NCI-H526 treated with DMSO at 0.1 percent for 48 hours (cell line): ENCODE data around the gene ANKFY1.
"Not testable (repeated sequence)": the region's sequence is repeated elsewhere in the genome, so short reads cannot be mapped to it uniquely, and the experiment has no call there.

Source experiments
- DNase-seq: peaks from one replicate; lab custom pipeline; 2025; lab: John Stamatoyannopoulos, UW

The ANKFY1 gene

DNA sequence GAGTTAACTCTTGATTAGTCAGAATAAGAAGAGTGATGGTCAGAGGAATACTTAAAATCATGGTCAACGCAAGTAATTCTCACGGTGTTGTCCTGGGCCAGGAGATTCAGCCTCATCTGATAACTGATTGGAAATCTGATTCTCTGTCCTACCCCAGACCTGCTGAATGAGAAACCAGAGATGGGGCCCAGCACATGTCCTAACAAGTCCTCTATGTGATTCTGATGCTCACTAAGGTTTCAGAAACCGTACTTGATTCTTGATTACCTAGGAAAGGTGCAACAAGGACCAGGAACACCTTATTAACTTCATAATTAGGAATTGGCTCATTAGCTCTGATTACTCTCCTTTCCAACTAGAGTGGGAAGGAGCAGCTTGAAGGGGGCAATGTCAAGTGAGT is 44.5 kb downstream of the ANKFY1 start:
- no peak for DNase-seq

- no peak for DNase-seq
These were observed 47.8 kb downstream of the ANKFY1 start for GRCh38 chr17:4215882-4216570.

GRCh38 chr17:4214157-4214556 is 49.6 kb downstream of the ANKFY1 start:
- no peak for DNase-seq

- no peak for DNase-seq
These were observed 54.2 kb downstream of the ANKFY1 start for GRCh38 chr17:4209611-4210010.

DNA sequence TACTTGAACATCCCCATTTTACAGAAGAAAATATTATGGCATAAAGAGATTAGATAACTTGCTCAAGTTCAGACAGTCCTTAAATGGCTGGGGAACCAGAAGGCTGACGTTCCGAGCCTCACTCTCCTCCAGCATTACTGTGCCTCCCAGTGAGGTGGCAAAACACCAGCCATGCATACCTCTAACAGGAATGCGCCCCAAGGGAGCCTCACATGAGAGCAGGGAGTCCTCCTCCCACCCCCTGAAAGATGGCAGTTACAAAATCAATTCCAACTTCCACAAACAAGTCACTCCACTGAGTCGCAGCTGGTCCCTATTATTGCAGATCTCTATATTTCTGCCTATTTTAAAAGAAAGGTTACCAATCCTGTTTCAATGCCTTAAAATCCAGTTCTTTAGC is 55.5 kb downstream of the ANKFY1 start:
- no peak for DNase-seq

DNA sequence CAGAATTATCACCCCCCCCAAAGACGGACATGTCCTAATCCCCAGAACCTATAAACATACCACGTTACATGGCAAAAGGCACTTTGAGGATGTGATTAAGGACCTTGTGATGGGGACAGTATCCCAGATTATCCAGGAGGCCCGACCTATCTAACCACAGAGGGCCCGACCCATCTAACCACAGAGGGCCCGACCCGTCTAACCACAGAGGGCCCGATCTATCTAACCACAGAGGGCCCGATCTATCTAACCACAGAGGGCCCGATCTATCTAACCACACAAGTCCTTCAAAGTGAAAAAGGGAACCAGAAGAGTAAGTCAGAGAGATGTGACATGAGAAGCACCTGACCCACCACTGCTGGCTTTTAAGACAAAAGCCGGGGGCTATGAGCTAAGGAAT is 56.8 kb downstream of the ANKFY1 start:
- no peak for DNase-seq

- no peak for DNase-seq
These were observed 57.9 kb downstream of the ANKFY1 start for GRCh38 chr17:4205917-4206316.

DNA sequence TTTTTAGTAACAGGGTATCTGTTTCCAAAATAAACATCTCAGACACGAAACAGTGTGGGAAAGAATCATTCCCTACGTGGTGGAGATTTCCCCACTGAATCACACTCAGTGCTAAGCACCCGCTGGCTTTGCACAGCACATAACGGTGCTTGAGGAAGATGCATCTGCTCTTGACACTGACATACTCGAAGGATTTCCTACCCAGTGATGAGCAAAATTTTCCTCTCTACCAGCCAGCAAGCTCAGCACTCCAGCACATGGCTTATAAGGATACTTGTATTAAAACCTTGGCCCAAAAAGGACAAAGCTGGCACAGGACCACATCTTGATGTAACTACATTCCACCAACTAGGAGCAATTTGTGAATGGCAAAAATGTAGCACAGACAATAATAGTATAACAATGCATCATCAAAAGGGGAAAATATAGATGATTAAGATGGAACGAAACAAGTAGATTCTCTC is 59.0 kb downstream of the ANKFY1 start:
- DNase-seq: no peak

DNA sequence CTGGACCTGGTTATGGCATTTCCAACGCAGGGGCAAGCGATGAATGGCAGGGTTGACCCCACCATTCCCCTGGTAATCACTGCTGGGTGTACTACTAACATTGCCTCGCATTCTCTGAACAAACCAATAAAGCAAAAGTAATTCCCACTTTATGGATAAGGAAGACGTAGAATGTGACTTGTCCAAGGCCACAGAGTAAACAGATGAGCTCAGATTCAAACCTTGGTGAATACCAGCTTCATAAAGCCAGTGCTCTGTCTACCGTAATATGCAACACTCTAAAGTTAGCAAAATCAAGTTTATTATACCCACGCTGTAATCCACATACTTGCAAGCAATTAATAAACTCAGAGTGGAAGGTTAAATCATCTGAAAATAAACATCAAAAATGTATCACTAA is 59.6 kb downstream of the ANKFY1 start:
- no peak for DNase-seq

- no peak for DNase-seq
These were observed 62.6 kb downstream of the ANKFY1 start for GRCh38 chr17:4201226-4201625.

- DNase-seq: peak; percentile 0
These were observed 63.9 kb downstream of the ANKFY1 start for GRCh38 chr17:4199818-4200402.

DNA sequence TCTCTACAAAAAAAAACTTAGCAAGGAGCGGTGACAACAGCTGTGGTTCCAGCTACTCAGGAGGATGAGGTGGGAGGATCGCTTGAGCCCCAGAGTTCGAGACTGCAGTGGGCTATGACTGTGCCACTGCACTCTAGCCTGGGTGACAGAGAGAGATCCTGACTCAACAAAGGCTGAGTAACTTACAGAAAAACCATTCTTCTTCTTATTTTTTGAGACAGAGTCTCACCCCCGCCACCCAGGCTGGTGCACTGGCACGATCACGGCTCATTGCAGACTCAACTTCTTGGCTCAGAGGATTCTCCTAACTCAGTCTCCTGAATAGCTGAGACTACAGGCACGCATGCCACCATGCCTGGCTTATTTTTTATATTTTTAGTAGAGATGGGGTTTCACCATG is 64.8 kb downstream of the ANKFY1 start:
- no peak for DNase-seq

- no peak for DNase-seq
These were observed 68.5 kb downstream of the ANKFY1 start for GRCh38 chr17:4195306-4195705.

GRCh38 chr17:4194796-4195195 is 69.0 kb downstream of the ANKFY1 start:
- DNase-seq: no peak

- not testable (repeated sequence) for DNase-seq
These were observed 73.0 kb downstream of the ANKFY1 start for GRCh38 chr17:4190791-4191190.

DNA sequence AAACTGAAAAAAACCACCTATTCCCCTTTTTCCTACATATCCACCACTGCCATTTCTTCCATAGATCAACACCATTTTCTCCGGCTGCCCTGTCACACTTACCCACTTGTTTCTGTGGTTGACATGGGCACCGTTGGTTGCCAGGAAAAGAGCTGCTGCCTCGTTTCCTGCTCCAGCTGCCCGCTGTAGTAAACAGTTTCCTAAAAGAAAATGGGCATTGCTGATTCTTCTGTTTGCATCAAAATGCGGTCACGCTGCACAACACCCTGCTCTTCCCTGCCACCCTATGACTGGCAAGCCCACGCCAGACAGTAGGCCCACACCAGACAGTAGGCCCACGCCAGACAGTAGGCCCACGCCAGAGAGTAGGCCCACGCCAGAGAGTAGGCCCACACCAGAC is 74.5 kb downstream of the ANKFY1 start:
- DNase-seq: no peak

DNA sequence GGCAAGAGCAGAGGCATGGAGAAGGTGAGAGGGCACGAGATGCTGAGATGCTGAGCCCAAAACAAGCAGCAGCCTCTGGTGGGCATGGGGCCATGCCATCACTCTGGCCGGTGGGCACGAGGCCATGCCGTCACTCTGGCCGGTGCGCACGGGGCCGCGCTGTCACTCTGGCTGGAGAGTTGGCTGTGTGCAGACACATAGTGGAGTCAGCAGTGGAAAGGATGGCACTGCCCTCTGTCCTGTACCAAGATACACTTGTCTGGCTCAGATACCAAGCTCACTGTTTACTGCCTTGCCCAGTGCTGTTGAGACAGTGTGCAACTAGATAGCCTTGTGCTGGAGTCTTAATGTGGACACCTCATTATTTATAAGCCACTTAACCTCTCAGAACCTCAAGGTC is 75.7 kb downstream of the ANKFY1 start:
- DNase-seq: no peak

- no peak for DNase-seq
These were observed 76.7 kb downstream of the ANKFY1 start for GRCh38 chr17:4187076-4187475.

DNA sequence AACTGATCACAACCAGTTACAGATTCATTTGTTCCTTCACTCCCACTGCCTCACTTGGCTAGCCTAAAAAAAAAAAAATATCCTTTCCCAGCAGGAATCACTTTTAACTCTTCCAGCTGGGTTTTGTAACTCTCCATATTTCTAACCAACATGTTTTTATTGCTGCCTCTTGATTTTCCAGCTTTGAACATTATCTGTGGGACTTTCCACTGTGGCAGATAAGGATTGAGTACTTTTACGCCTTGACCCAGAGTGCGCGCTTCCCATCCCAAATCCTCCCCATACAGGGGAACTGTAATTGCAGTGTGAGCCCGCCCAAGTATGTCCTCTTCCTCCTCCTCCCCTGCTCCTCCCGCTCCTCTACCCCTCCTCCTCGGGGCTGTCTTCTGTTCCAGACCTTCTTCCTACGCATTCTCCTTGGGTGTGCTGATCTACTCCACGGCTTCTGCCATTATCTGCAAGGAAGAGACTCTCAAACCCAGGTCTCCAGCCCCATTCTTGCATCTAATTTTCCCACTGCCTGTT is 77.4 kb downstream of the ANKFY1 start:
- DNase-seq: no peak

DNA sequence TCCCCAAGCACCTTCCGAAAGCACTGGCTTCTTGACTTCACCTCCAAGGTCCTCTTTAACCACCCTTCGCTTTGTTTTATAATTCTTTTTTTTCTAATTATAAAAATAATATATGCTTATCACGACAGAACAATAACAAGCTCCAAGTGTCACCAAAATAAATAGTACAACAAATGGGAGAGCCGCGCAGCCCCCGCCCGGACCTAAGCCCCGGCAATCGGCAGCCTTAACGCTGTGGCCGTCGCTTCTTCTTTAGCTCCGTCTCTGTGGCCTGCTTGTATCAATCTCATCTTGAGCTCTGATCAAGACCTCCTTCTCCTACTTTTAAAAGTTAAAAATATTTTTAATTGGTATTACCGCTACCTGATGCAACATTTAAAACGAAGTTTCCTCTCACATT is 78.1 kb downstream of the ANKFY1 start:
- DNase-seq: no peak

GRCh38 chr17:4184811-4185210 is 79.0 kb downstream of the ANKFY1 start:
- DNase-seq: no peak

- DNase-seq: no peak
These were observed 81.7 kb downstream of the ANKFY1 start for GRCh38 chr17:4182043-4182442.

DNA sequence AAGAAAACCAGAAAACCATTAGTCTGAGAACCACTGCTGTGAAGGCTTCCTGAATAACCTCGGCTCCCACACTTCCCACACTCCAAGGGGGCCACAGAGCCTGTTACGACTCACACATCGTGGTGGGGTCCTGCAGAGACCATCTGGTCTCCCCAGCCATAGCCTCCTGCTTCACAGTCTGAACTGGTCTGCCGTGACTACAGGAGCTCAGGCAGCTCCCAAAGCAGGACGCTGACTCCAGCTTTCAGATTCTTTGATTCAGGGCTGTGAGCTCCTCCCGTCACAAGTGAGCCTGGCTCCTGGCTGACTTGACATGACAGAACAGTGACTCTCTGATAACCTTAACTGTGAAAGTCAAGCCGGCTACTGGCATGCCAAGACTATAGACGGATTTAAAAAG is 83.0 kb downstream of the ANKFY1 start:
- DNase-seq: no peak

DNA sequence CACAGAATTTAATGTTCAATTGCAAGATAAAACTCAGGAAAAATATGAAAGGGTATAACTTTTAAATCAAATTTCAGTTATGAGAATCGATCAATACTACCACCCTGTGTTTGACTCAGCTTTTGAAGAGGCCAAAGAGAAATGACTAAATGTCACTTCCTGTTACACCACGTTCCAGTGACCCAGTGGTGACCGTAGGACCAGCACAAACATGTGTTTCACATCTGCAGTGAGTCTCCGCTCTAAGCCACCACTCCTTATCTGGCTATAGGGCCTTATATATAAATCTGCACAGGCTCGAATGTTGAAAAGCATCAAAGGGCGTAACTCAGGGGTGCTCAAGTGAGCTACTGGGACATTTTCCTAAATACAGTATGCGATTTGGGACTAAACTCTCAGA is 84.7 kb downstream of the ANKFY1 start:
- DNase-seq: no peak
